K562 (cell line): ENCODE measurements around the gene TDO2. TPM values are rescaled to one million over a fixed set of nuclear protein-coding genes. Genes with fewer than 3 reads are reported as not detected.

Experiments used
- MGA ChIP-seq: fragments of 450-650 bp; IDR thresholded peaks from 2 replicates; pipeline ENCODE4 v1.6.1; 2016; ENCODE audit warnings: mild to moderate bottlenecking, moderate library complexity
- PHF8 ChIP-seq: fragments of 200-600 bp; sonication (generic); IDR thresholded peaks from 2 replicates; pipeline ENCODE4 v1.6.1; 2012; ENCODE audit warnings: mixed run types, mild to moderate bottlenecking, inconsistent platforms, low read length, moderate library complexity, borderline replicate concordance
- ZBTB40 ChIP-seq, 2 experiments: fragments of 450-650 bp in 1 of 2; sonication (generic) in 1 of 2; formaldehyde crosslinking in 1 of 2; IDR thresholded peaks; 2 replicates each; pipeline versions ENCODE4 v1.7.1 to v1.9.0; 2016 to 2022; ENCODE audit warnings: inconsistent platforms in 1 of 2, mild to moderate bottlenecking in 1 of 2, missing genetic modification reagents in 1 of 2
- ZNF212 ChIP-seq: fragments of 450-650 bp; formaldehyde crosslinking; IDR thresholded peaks from 2 replicates; pipeline ENCODE4 v1.4.0; 2020; ENCODE audit warnings: mild to moderate bottlenecking
- polyA plus RNA-seq, 8 experiments: library from polyadenylated mRNA; depleted of rRNA in 4 of 8; stranded (reverse) in 5 of 8; unstranded in 3 of 8; fragments of >200 nt; fragmentation: Nextera tagmentation in 2 of 8; fragmentation: Illumina TruSeq in 1 of 8; extraction: Ambion mirVana in 2 of 8; extraction: Trizol in 1 of 8; gene quantifications; 2 replicates each; pipeline versions ENCODE4 v1.2.1 to v1.2.3, GENCODE V29; 2011 to 2014; ENCODE audit warnings: inconsistent platforms in 1 of 8, missing spikeins in 1 of 8
- total RNA-seq, 7 experiments: library from RNA; depleted of rRNA in 6 of 7; stranded (reverse); fragments of >200 nt in 6 of 7; fragmentation: Illumina TruSeq in 2 of 7; extraction: Trizol in 2 of 7; gene quantifications; 2 replicates each; pipeline versions ENCODE4 v1.2.1 to v1.2.3, GENCODE V29; 2011 to 2021; ENCODE audit warnings: low replicate concordance in 1 of 7

The TDO2 gene
- total and polyA plus RNA-seq, 9 of the 15 experiments (the other 6 are each of a cell fraction or from before 2014, with no cell fraction given): 0.09 to 0.65 (median 0.22) TPM; not detected in 2

- TF ChIP-seq ZBTB40 (IDR thresholded peaks at IDR 0.05) (peak; percentile 78), ZBTB40 (CRISPR knock-in tag; IDR thresholded peaks at IDR 0.05) (no peak), ZNF212 (no peak), PHF8 (peak; percentile 50), MGA (0 out of 2 replicates have a peak, but pooled peaks have one; percentile 19)
Measured at GRCh38 chr4:155953151-155954117, 49.9 kb downstream of the TDO2 start, which contains the start of gene CTSO (continued).
